ENCODE data around the gene FOXF1.

FOXF1 gene

DNA sequence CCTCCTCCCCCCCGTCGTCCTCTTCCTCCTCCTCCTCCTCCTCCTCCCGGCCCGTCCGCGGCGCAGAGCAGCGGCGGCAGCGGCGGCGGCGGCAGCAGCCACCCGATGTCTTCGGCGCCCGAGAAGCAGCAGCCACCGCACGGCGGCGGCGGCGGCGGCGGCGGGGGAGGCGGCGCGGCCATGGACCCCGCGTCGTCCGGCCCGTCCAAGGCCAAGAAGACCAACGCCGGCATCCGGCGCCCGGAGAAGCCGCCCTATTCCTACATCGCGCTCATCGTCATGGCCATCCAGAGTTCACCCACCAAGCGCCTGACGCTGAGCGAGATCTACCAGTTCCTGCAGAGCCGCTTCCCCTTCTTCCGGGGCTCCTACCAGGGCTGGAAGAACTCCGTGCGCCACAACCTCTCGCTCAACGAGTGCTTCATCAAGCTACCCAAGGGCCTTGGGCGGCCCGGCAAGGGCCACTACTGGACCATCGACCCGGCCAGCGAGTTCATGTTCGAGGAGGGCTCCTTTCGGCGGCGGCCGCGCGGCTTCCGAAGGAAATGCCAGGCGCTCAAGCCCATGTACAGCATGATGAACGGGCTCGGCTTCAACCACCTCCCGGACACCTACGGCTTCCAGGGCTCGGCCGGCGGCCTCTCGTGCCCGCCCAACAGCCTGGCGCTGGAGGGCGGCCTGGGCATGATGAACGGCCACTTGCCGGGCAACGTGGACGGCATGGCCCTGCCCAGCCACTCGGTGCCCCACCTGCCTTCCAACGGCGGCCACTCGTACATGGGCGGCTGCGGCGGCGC is at the start of gene FOXF1:
Gene FOXF1 (plus strand): TSS at position 63 of the 797 bp plus-strand sequence. CDS start 43 bp downstream, at position 106.
- DNase-seq = no peak

DNA sequence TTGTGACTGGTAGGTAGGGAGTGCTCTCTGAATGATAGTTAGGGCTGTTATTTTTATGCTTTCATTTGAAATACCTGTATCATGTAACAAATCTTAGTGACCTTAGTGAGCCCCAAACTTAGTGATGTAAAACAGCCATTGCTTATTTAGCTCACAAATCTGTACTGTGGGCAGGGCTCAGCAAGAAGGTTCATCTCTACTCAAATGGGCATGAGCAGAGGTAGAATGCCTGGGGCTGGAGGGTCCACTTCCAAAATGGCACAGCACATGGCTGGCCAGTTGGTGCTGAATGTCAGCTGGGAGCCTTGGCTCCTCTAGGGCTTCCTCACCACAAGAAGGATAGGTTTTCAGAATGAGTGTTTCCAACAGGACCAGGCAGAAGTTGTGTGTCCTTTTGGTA is 49.3 kb upstream of the FOXF1 start:
- DNase-seq = no peak

DNA sequence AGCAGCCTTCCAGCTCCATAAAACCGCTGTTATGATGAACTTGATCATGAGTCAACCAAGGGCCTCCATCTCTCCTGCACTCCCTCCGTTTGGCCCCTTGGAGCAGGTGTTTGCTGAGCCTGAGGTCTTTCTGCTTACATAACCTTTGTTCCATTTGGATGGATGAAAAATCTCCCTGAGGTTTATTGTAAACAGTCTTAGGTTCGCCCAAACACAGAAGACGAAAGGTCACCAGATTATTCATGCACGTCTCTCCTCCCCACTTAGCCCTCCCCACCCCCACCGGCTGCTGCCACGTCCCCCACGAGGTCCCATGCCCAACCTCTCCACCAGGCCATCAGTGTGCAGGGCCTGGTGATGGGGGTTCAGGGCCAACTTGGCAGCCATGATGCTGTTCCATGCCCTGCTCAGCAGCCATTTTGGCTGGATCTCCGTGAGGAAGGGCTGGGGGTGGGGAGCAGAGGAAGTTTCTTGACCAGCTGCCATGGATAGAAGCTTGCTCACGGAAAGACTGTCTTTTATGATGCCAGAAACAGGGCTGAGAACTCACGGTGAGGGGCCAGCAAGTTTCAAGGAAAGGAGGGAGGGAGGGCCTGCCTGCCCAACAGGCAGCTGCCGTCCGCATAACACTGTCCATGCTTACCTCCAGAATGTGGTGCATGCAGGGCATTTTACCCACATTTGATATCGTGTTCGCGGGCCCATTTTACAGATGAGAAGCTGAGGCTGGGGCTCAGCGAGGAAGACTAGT is 47.8 kb upstream of the FOXF1 start:
- no peak for DNase-seq

DNA sequence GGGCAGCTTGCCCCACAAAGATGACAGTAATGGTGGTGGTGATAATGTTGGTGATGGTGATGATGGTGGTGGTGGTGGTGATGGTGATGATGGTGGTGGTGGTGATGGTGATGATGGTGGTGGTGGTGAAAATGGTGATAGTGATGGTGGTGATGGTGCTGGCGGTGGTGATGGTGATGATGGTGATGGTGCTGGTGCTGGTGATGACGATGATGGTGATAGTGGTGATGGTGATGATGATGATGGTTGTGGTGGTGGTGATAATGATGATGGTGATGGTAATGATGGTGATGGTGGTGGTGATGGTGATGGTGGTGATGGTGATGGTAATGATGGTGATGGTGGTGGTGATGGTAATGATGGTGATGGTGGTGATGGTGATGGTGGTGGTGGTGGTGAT is 46.3 kb upstream of the FOXF1 start:
- no peak for DNase-seq

DNA sequence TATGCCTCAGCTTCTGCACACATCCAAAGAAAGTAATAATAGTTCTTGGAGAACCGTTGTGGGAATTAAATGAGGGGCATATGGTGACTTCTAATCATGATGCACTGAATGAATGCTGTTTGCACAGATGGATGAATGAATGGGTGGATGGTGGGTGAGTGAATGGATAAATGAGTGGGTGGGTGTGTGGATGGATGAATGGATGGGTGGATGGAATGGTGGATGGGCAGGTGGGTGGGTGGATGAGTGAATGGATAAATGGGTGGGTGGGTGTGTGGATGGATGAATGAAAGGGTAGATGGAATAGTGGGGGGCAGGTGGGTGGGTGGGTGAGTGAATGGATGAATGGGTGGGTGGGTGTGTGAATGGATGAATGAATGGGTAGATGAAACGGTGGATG is 44.9 kb upstream of the FOXF1 start:
- DNase-seq = no peak

DNA sequence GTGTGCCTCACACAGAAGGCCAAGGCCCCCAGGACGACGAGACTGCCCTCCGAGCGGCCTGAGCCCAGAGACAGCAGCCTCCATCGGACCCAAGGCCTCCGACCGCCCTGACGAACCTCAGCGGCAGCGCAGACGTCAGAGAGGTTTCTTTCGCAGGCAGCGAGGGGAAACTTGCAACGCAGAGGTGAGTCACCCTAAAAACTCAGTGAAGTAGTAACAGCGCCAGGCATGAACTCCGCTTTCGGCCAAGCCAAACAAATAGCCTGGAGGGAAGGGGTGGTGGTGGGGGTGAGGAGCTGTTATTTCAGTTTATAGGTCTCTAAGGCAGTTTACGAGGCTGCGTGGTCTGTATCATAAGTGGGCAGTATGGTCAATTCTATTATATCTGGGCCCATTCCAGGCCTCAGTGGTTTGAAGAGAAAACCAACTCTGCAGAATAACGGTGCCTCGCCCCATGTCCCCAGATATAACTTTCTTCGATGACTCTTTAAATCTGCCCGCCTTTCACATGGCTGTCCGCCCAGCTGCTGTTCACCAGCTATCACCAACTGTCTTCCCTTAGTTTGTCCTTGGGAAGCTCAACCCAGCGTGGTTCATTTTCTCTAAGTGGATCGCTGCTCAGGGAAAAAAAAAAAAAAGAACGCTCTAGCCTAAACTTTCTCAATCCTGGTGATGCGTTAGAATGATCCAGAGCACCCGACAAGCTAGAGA is 43.5 kb upstream of the FOXF1 start:
- no peak for DNase-seq

DNA sequence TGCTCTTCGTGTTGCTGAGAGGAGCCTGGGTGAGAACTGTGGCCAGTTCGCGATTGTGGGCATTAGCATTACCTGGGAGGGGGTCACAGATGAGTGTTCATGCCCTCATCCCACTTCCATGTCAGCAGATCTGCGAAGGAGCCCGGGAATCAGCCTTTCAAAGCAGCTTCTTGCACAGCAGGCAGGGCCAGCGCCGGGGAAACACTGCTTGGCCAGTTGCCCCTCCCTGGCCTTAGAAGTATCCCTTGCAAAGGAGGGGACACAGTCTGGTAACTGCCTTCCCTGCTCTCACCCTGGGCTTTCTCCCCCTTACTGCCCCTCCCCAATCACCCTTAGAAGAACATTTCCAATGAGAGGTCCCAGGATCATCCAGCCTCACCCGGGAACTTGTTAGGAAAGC is 42.8 kb upstream of the FOXF1 start:
- DNase-seq = no peak

DNA sequence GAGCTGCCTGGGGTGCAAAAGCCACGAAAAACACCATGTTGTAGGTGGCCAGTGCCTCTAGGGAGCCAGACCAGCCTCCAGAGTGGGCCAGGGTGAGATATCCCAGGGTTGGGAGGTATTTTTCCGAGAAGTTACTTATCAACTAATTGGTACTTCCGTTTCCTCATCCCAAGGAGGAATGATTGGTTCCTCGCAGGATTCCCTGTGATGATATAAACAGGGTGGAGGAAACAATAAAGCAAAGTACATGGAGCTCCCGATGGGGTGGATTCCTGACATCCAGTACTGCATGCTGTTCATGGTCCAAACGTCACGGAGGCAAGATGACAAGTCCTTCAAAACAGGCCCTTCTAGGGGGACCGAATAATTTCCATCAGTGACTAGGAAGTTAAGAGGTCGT is 39.4 kb upstream of the FOXF1 start:
- no peak for DNase-seq

DNA sequence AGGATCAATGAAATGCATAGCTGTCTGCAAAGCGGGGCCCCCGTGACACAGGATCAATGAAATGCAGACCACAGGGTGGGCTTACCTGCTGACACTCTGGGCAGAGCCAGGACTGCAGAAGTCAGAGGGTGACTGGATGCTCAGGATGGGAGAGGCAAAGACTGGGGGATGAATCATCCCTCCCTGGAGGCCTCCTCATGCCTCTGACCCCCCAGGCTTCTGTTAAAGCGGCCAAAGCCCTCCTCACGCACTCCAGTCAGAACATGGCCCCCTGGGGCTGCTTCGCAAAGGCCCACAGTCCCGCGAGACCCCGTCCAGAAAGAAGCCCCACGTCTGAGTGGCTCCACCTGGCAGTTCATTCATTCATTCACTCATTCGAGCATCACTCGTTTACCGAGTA is 38.4 kb upstream of the FOXF1 start:
- DNase-seq = no peak

DNA sequence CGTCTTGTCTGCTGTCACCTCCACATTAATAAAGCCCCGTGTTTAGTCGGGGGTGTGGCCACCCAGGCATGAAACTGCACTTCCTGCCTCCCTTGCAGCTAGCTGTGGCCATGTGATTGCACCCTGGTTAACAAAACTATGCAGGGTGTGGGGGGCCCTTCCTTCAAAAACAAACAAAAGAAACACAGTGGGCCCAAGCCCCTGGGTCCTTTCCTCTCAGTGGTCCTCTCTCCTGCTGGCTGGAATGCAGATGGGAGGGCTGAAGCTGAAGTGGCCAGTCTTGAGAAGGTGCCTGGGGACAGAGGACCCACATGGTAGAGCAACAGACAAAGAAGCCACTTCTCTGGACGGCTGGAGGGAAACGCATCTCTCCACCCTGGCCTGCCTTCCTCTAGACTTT is 38.0 kb upstream of the FOXF1 start:
- DNase-seq = no peak

DNA sequence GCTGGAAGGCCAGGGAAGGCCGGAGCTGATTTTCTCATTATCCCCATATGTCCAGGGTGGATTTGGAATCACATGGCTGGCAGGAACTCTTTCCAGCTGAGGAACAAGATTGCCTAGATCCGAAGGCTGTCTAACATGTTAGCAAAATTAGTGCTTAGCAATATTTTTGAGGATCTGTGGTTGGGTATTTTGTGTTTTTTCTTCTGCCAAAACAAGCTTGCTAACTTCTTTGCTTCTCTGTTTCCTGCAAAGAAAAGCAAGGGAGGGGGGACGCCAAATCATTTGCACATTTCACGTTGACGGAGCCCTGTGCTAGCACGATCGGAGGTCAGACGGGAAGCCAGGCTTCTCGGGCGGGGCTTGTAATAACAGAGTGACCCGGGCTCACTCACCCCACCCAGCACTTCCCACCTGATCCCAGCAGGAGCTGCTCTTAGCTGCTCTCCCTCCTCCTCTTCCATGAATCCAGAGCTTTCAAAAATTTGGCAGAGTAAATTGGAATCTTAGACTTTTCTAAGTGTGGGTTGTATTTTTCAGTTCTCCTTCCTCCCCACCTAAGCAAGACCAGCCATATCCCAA is 33.3 kb upstream of the FOXF1 start:
- no peak for DNase-seq

DNA sequence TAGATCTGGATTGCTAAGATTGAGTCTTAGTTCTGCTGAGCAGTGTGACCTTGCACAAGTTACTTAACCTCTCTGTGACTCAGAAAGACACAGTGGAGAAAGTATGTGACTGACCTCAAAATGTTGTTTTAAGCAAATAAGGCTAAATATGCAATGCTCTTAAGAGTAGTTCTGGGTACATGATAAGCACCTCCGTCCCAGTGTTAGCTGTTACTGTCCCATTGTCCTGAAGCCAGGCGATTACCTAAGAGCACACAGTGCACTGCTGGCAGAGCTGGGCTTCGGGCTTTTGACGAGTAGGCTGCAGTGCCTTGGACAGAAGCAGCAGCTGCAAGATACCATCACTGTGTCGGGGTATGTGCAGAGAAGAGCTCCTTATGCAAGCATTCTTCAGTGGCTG is 32.7 kb upstream of the FOXF1 start:
- no peak for DNase-seq

DNA sequence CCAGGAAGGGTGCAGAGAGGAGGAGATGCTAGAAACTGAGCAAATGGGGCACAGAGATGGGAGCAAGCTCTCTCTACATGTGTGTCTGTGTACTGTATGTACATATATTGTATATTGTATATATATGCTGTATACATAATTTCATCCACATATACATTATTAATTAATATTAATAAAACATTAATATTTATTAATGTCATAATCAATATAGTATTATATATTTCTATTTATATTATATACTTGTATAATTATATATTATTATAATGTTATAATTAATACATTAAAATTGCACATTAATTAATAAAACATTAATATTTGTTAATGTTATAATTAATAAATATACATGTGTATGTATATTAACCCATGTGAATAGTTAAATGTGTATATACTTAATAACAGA is 31.5 kb upstream of the FOXF1 start:
- no peak for DNase-seq

DNA sequence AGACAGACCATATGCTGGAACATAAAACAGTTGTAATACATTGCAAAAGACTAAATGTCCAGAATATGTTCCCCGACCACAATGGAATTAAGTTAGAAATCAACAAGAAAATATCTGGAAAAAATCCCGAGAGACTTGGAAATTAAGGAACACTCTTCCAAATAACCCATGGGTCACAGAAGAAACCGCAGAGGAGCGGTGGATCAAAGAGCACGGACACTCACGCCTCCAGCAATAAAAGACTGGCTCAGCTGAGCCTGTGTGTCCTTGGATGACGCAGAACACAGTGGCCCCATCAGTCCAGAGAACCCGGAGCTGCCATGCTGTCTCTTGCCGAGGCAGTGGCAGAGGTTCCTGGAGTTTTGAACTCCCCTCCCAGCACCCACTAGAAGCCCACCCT is 30.9 kb upstream of the FOXF1 start:
- DNase-seq = no peak

DNA sequence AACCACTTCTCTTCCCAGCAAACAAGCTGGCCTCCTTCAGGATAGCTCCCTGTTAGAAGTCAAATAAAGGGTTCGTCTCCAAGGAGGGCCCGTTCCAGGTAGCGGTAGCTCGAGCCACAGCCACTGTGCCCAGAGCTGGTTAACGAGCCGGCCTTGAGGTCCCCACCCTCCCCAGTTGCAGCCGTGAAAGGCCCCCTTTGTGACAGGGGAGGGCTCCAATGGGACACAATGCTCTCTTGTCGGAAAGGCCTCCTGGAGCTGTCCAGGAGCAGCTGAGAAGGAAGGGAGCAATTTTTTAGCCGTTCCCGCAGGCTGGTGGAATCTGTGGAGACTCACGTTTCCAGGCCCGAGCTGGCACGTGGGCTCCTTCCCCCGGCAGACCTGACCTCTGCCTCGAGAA is 29.9 kb upstream of the FOXF1 start:
- no peak for DNase-seq

DNA sequence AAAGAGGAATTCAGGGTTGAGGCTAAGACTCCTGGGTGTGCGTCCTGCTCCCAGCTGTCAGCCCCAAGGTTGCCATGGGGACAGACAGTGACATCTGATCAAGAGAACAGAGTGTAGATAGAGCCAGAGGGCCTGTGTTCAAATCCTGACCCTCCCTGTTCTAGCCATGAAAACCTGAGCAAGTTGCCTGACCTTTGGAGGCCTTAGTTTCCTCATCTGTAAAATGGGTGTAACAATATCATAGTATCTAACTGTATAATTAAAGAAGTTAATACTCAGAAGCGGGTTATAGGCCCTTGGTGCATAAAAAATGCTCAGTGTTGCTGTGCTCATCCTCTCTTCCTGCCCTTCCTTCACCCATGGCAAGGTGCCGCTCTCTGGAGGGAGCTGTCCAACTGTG is 28.7 kb upstream of the FOXF1 start:
- no peak for DNase-seq

DNA sequence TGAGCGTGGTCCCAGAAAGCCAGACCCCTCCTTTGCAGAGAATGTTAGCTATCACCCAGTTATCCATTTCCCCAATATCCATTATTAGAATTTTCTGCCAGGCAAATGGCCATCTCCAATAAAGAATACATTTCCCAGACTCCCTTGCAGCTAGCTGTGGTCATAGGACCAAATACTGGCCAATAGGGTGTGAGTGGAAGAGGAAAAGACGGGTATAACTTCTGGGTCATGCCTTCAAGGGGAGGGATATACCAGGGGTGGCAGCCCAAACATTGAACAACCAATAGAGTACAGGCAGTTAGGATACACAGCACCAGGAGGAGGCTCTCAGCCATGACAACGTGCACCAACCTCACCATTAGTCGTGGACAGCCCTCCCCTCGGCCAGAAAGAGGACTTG is 26.1 kb upstream of the FOXF1 start:
- no peak for DNase-seq

DNA sequence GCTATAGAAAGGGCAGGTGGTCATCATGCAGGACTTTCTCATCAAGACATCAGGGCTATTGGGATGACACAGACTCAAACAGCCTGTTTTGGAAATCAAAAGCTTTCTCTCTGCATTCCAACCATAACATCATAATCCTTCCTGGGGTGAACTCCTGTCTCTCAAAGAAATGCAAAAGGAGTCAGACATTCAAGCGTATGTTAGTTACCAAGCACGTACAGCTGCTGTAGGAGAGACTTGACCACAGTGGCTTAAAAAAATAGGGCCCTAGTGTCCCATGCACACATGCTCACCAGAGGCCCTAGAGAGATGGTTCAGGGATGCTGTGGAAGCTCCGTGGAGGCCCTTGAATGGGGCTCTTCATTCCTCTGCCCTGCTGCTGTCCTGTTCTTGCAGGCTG is 24.6 kb upstream of the FOXF1 start:
- no peak for DNase-seq

DNA sequence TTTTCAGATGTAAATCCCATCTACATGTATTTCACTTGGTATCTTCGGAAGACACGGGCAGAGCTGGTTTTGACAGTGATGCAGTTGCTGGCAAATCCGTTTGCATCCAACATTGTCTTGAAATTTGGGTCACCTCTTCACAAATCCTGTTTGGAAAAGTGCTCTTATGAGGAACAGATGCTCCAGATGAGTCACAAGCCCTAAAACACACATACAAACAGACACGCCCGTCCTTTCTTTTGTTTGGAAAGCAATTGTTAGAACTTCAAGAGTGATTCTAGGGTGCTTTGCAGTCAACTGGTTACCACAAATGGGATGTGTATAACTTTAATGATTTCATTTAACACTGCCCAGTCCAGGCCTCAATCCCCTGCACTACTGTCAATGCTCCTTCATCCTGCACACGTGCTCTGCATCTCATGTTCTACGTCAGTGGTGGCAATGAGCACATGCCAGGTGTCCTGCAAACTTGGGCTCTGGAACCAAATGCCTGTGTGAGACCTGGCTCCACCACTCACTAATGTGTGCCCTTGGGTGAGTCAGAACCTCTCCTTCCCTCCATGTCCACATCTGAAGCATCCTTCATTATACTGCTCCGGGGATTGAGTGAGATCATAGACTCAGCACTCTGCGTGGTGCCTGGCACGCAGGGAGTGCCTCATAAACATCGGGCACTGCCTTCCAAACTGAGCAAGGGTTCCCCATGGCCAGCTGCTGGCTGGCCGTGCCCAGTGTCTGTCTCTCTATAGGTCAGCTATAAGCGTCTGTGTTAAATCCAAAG is 19.3 kb upstream of the FOXF1 start:
- no peak for DNase-seq

DNA sequence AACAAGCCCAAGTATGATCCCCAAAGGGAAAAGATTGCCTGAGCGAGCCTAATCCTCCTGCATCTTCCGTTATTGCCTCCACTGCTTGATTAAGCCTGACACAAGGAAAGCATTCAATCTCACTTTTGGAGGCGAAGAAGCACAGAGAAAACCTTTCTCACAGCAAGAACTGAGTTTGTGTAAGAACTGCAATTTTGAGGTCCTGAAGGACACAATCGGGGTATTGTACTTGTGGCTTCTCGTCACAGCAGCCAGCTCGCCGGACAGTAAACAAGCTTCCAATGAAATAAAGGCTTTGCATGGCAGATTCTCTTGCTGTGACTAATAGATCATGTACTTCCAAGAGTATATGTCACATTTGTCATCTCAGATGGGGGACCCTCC is 18.7 kb upstream of the FOXF1 start:
- no peak for DNase-seq

DNA sequence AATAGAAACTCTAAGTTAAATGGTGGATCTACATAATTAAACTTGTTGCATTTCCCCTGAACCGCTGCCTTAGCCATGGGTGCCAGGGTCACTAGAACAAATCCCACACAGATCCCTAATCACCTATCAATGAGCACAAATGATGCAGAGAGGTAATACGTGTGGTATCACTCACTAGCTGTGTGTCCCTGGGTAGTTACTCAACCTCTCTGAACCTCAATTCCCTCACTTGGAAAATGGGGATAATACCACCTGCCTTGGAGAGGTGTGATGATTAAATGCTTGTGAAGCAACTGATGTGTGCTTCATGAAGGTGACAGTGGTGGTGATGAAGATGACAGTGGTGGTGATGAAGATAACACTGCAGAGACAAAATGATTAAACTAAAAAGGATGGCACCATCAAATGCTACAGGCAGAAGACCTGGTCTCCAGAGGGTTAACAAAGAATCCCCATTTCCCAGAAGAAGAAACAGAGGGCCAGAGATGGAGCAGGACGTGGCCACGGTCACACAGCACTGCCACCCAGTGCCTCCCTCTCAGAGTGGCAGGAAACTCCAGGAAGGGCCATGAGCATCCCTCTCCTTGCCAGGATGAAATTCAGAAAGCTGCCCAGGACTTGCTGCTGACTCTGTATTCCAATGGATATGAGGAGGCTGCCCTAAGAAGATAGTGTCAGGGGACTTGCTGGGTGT is 17.9 kb upstream of the FOXF1 start:
- DNase-seq = no peak

DNA sequence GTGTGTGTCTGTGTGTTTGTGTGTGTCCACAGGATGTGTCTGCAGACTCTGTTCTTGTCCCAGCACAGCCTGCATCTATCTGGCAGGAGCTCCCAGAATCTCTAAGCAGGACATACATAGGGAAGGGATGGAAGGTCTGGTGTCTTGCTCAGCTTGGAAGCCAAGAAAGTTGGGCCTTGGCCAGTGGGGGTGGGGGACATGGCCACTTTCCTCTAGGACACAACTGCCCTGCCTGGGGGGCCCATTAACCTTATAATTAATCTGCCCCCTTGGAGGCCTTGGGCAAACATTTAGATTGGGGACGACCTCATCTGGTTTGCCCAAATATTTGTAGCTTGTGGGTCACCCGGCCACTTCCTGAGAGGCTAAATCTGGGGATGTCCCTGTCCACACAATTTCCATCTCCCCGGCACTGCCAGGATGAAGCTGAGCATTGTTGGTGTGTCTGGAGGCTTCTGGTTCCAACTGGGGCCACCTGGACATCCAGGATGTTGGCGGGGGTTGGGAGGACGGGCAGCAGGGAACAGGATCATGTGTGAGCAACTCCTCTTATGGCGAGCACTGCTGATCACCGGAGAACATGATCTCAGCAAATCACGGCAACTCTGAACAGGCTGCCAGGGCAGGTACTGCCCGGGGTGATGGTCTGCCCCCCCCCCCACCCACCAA is 17.2 kb upstream of the FOXF1 start:
- DNase-seq = no peak
